HepG2 (cell line): Measurements from ENCODE around the gene SIRT7. TPM values are rescaled to one million over a fixed set of nuclear protein-coding genes. Genes with fewer than 3 reads are reported as not detected.
A peak's percentile ranks its signal among the peaks of the same experiment; 100 is the strongest.

ENCODE experiments used
- AGO1 ChIP-seq: fragments of 200-400 bp; formaldehyde crosslinking; IDR thresholded peaks from 2 replicates; pipeline ENCODE4 v1.6.1; 2017; ENCODE audit warnings: mild to moderate bottlenecking, low read depth, low read length, moderate library complexity; ENCODE audit not compliant: poor library complexity, severe bottlenecking
- CCAR2 ChIP-seq: fragments of 200-400 bp; formaldehyde crosslinking; optimal IDR thresholded peaks from 2 replicates; pipeline ENCODE3; 2018; ENCODE audit warnings: low read depth, mild to moderate bottlenecking, low read length, moderate library complexity
- FOXM1 ChIP-seq: sonication (generic); formaldehyde crosslinking; IDR thresholded peaks from 2 replicates; pipeline ENCODE4 v1.5.0; 2020; ENCODE audit warnings: missing genetic modification reagents
- FOXP1 ChIP-seq, 2 experiments: fragments of 450-650 bp in 1 of 2; IDR thresholded peaks; 2 replicates each; pipeline ENCODE4 v1.6.1; 2017 to 2018; ENCODE audit warnings: antibody characterized with exemption in 1 of 2
- GLI4 ChIP-seq: sonication (generic); formaldehyde crosslinking; IDR thresholded peaks from 2 replicates; pipeline ENCODE4 v1.5.1; 2020; ENCODE audit warnings: missing genetic modification reagents, mild to moderate bottlenecking, moderate library complexity, borderline replicate concordance
- HOXA7 ChIP-seq: sonication (generic); formaldehyde crosslinking; IDR thresholded peaks from 2 replicates; pipeline ENCODE4 v1.8.1; 2022; ENCODE audit warnings: mild to moderate bottlenecking, missing genetic modification reagents, moderate library complexity
- IRF2 ChIP-seq: IDR thresholded peaks from 2 replicates; pipeline ENCODE4 v1.6.1; 2018; ENCODE audit warnings: missing genetic modification reagents, missing compliant biosample characterization
- KLF13 ChIP-seq: sonication (generic); formaldehyde crosslinking; IDR thresholded peaks from 2 replicates; pipeline ENCODE4 v1.4.0; 2020; ENCODE audit warnings: mild to moderate bottlenecking, missing genetic modification reagents
- KLF9 ChIP-seq: IDR thresholded peaks from 2 replicates; pipeline ENCODE4 v1.6.1; 2016; ENCODE audit warnings: low read depth
- POLR2G ChIP-seq: fragments of 200-400 bp; formaldehyde crosslinking; IDR thresholded peaks from 2 replicates; pipeline ENCODE4 v1.6.1; 2018; ENCODE audit warnings: mild to moderate bottlenecking, low read depth, low read length, moderate library complexity
- THYN1 ChIP-seq: sonication (generic); formaldehyde crosslinking; IDR thresholded peaks from 2 replicates; pipeline ENCODE4 v1.8.1; 2023; ENCODE audit warnings: low read depth, mild to moderate bottlenecking, moderate library complexity, missing genetic modification reagents, borderline replicate concordance
- ZC3H4 ChIP-seq: sonication (generic); formaldehyde crosslinking; IDR thresholded peaks from 2 replicates; pipeline ENCODE4 v1.4.0; 2020; ENCODE audit warnings: missing genetic modification reagents, borderline replicate concordance
- ZNF138 ChIP-seq: sonication (generic); formaldehyde crosslinking; IDR thresholded peaks from 2 replicates; pipeline ENCODE4 v1.5.0; 2020; ENCODE audit warnings: mild to moderate bottlenecking, low read depth, missing genetic modification reagents
- ZNF142 ChIP-seq: sonication (generic); formaldehyde crosslinking; IDR thresholded peaks from 2 replicates; pipeline ENCODE4 v1.4.0; 2020; ENCODE audit warnings: missing genetic modification reagents
- ZNF431 ChIP-seq: sonication (generic); formaldehyde crosslinking; IDR thresholded peaks from 2 replicates; pipeline ENCODE4 v1.9.0; 2022; ENCODE audit warnings: missing genetic modification reagents, low read depth, mild to moderate bottlenecking, borderline replicate concordance
- ZNF788 ChIP-seq: sonication (generic); formaldehyde crosslinking; IDR thresholded peaks from 2 replicates; pipeline ENCODE4 v1.5.0; 2020; ENCODE audit warnings: mild to moderate bottlenecking, missing genetic modification reagents, borderline replicate concordance
- polyA plus RNA-seq, 8 experiments: library from polyadenylated mRNA; depleted of rRNA in 3 of 8; stranded (reverse) in 7 of 8; unstranded in 1 of 8; fragments of >200 nt; fragmentation: Illumina TruSeq in 4 of 8; extraction: Trizol in 4 of 8; gene quantifications; 2 replicates each; pipeline versions ENCODE4 v1.2.1 to v1.2.3, GENCODE V29; 2011 to 2016; ENCODE audit warnings: low read depth in 4 of 8, missing spikeins in 1 of 8, mixed read lengths in 1 of 8; ENCODE audit not compliant: insufficient read depth in 1 of 8
- total RNA-seq, 5 experiments: library from RNA; depleted of rRNA; stranded (reverse); fragments of >200 nt; fragmentation: Illumina TruSeq; extraction: Trizol; gene quantifications; 2 replicates each; pipeline ENCODE4 v1.2.3, GENCODE V29; 2016; ENCODE audit warnings: low read depth in 1 of 5

The SIRT7 gene
- total and polyA plus RNA-seq, 2 of the 13 experiments (the other 11 are each of a cell fraction or from before 2014, with no cell fraction given) = 8.3 to 24.8 TPM

- TF ChIP-seq AGO1 (peak; percentile 90), KLF9 (CRISPR knock-in tag) (no peak), HOXA7 (no peak), ZNF788 (peak; percentile 43; the same call in 1 of the 2 replicates), ZNF138 (CRISPR knock-in tag) (0 out of 2 replicates have a peak, but pooled peaks have one; percentile 51), CCAR2 (no peak), ZC3H4 (CRISPR knock-in tag) (no peak), FOXM1 (no peak), FOXP1 (IDR thresholded peaks at IDR 0.05) (no peak), FOXP1 (CRISPR knock-in tag; IDR thresholded peaks at IDR 0.05) (no peak), KLF13 (CRISPR knock-in tag) (no peak), IRF2 (CRISPR knock-in tag) (no peak), GLI4 (CRISPR knock-in tag) (no peak), THYN1 (CRISPR knock-in tag) (no peak), POLR2G (peak; percentile 30; the same call in 1 of the 2 replicates), ZNF431 (CRISPR knock-in tag) (no peak), ZNF142 (CRISPR knock-in tag) (no peak)
Observed at GRCh38 chr17:81933178-81933699, 15.3 kb upstream of the SIRT7 start (continued).
